NOMO-1 treated with dmso at 0.1 percent for 144 hours (cell line): ENCODE data around the gene FGFBP3.

Experiments used
- DNase-seq: peaks from one replicate; lab custom pipeline; 2025; ENCODE audit not compliant: unreplicated experiment; lab: John Stamatoyannopoulos, UW

FGFBP3 gene

GRCh38 chr10:91856637-91857036 is 52.6 kb downstream of the FGFBP3 start:
- no peak for DNase-seq
